ENCODE results near the gene CAMK2D.
"Not testable (repeated sequence)": the region's sequence is repeated elsewhere in the genome, so short reads cannot be mapped to it uniquely, and the experiment has no call there.

The CAMK2D gene

GRCh38 chr4:113730467-113731216, 30.9 kb downstream of the CAMK2D start:
- no peak for DNase-seq (ENCODE audit: low spot score)

GRCh38 chr4:113727802-113728201, 33.7 kb downstream of the CAMK2D start:
- DNase-seq (ENCODE audit: low spot score) = no peak

- DNase-seq (ENCODE audit: low spot score) = no peak
These were observed 35.6 kb downstream of the CAMK2D start for GRCh38 chr4:113725963-113726362.

- no peak for DNase-seq (ENCODE audit: low spot score)
These were observed 43.3 kb downstream of the CAMK2D start for GRCh38 chr4:113718252-113718651.

GRCh38 chr4:113711883-113712662, 49.5 kb downstream of the CAMK2D start:
- no peak for DNase-seq (ENCODE audit: low spot score)

GRCh38 chr4:113708250-113708649, 53.3 kb downstream of the CAMK2D start:
- DNase-seq (ENCODE audit: low spot score) = no peak

GRCh38 chr4:113707048-113707447, 54.5 kb downstream of the CAMK2D start:
- no peak for DNase-seq (ENCODE audit: low spot score)

GRCh38 chr4:113705097-113705496, 56.4 kb downstream of the CAMK2D start:
- not testable (repeated sequence) for DNase-seq (ENCODE audit: low spot score)

GRCh38 chr4:113702596-113702995, 58.9 kb downstream of the CAMK2D start:
- not testable (repeated sequence) for DNase-seq (ENCODE audit: low spot score)

GRCh38 chr4:113701169-113701568, 60.4 kb downstream of the CAMK2D start:
- no peak for DNase-seq (ENCODE audit: low spot score)

GRCh38 chr4:113700602-113701150, 60.9 kb downstream of the CAMK2D start:
- no peak for DNase-seq (ENCODE audit: low spot score)

- no peak for DNase-seq (ENCODE audit: low spot score)
These were observed 61.8 kb downstream of the CAMK2D start for GRCh38 chr4:113699772-113700171.

GRCh38 chr4:113697429-113697828, 64.1 kb downstream of the CAMK2D start:
- DNase-seq (ENCODE audit: low spot score) = no peak

- DNase-seq (ENCODE audit: low spot score) = no peak
These were observed 66.0 kb downstream of the CAMK2D start for GRCh38 chr4:113695328-113696169.

- DNase-seq (ENCODE audit: low spot score) = no peak
These were observed 67.5 kb downstream of the CAMK2D start for GRCh38 chr4:113694008-113694407.

GRCh38 chr4:113692809-113693411, 68.6 kb downstream of the CAMK2D start:
- DNase-seq (ENCODE audit: low spot score) = no peak

- DNase-seq (ENCODE audit: low spot score) = no peak
These were observed 69.9 kb downstream of the CAMK2D start for GRCh38 chr4:113691676-113692075.

- no peak for DNase-seq (ENCODE audit: low spot score)
These were observed 72.1 kb downstream of the CAMK2D start for GRCh38 chr4:113689394-113689793.

GRCh38 chr4:113687067-113687718, 74.3 kb downstream of the CAMK2D start:
- DNase-seq (ENCODE audit: low spot score) = no peak

- DNase-seq (ENCODE audit: low spot score) = not testable (repeated sequence)
These were observed 76.4 kb downstream of the CAMK2D start for GRCh38 chr4:113685157-113685556.

- no peak for DNase-seq (ENCODE audit: low spot score)
These were observed 76.9 kb downstream of the CAMK2D start for GRCh38 chr4:113684534-113685091.
